GM12878 (cell line): Measurements from ENCODE around the gene ARAF. TPM values are rescaled to one million over a fixed set of nuclear protein-coding genes. Genes with fewer than 3 reads are reported as not detected.

Experiments used
- ATAC-seq: fragments of 200-7000 bp; cut with Tn5 transposase; 3 replicates; pipeline ENCODE4 v1.9.1; 2020; ENCODE audit warnings: mild to moderate bottlenecking, moderate library complexity
- BruUV-seq: library from RNA; stranded (reverse); fragments of 400-500 nt; replicated peaks from 2 replicates; lab custom pipeline; 2021; lab: Mats Ljungman, UMichigan
- CTCF ChIA-PET: fragments of 300-600 bp; sonication (Branson Sonifier 250); formaldehyde crosslinking; extraction: SDS; loops from one replicate; lab custom pipeline; 2021; ENCODE audit warnings: inconsistent platforms; lab: Yijun Ruan, JAX
- POLR2A ChIA-PET: fragments of 350-600 bp; formaldehyde crosslinking; extraction: SDS; loops from one replicate; lab custom pipeline; 2021; ENCODE audit warnings: inconsistent platforms; lab: Charles Lee
- RAD21 ChIA-PET: fragments of 300-600 bp; sonication (Branson Sonifier 250); formaldehyde crosslinking; loops from one replicate; lab custom pipeline; 2023; ENCODE audit warnings: antibody characterized with exemption; ENCODE audit not compliant: unreplicated experiment; lab: Charles Lee
- SMC1A ChIA-PET: fragments of 300-600 bp; sonication (Branson Sonifier 250); formaldehyde crosslinking; loops from one replicate; lab custom pipeline; 2023; ENCODE audit not compliant: unreplicated experiment, uncharacterized antibody; lab: Charles Lee
- DNase-seq: peaks from one replicate; pipeline ENCODE4 v3.0.0-alpha.2; 2011; ENCODE audit warnings: low read depth, low spot score
- FAIRE-seq: peaks from 3 replicates; lab custom pipeline; 2011; peaks lifted over from hg19 to GRCh38; lab: Jason Lieb, UNC
- H2AFZ ChIP-seq: 2 replicates; pipeline ENCODE4 v1.6.0; 2011; ENCODE audit warnings: low read depth, low read length, control low read depth; ENCODE audit not compliant: control insufficient read depth
- H3K27ac ChIP-seq: 2 replicates; pipeline ENCODE4 v1.5.1; 2011; ENCODE audit warnings: control low read depth; ENCODE audit not compliant: control insufficient read depth, insufficient read depth
- H3K27me3 ChIP-seq, 2 experiments: replicated peaks in 1 of 2; 2 replicates each; pipeline versions ENCODE4 v1.6.0 to v1.6.1; 2011; ENCODE audit warnings: low read length in 1 of 2; ENCODE audit not compliant: control insufficient read depth in 2 of 2, insufficient read depth in 2 of 2
- H3K36me3 ChIP-seq, 2 experiments: 2 replicates each; pipeline ENCODE4 v1.5.1; 2011; ENCODE audit warnings: low read length in 1 of 2; ENCODE audit not compliant: control insufficient read depth in 2 of 2, insufficient read depth in 2 of 2
- H3K4me1 ChIP-seq: 2 replicates; pipeline ENCODE4 v1.6.1; 2011; ENCODE audit warnings: mild to moderate bottlenecking, low read length, moderate library complexity, mixed read lengths; ENCODE audit not compliant: control insufficient read depth, insufficient read depth
- H3K4me2 ChIP-seq: 2 replicates; pipeline ENCODE4 v1.6.0; 2011; ENCODE audit warnings: control low read depth; ENCODE audit not compliant: control insufficient read depth, insufficient read depth
- H3K4me3 ChIP-seq: fragments of 200-600 bp; sonication (generic); 2 replicates; pipeline ENCODE4 v1.5.1; 2016
- H3K79me2 ChIP-seq: 2 replicates; pipeline ENCODE4 v1.6.0; 2011; ENCODE audit warnings: low read length; ENCODE audit not compliant: control insufficient read depth, insufficient read depth
- H3K9ac ChIP-seq: 2 replicates; pipeline ENCODE4 v1.8.0; 2011; ENCODE audit warnings: low read length, control low read depth, mixed read lengths; ENCODE audit not compliant: control insufficient read depth, insufficient read depth
- H3K9me3 ChIP-seq: replicated peaks from 3 replicates; pipeline ENCODE4 v1.5.1; 2011; ENCODE audit warnings: mild to moderate bottlenecking, low read length; ENCODE audit not compliant: control insufficient read depth, insufficient read depth
- H4K20me1 ChIP-seq: 2 replicates; pipeline ENCODE4 v1.6.0; 2011; ENCODE audit not compliant: control insufficient read depth, insufficient read depth
- GATAD2B ChIP-seq: fragments of 450-650 bp; conservative IDR thresholded peaks from 2 replicates; pipeline ENCODE4 v1.6.1; 2017; ENCODE audit warnings: low read depth, mild to moderate bottlenecking, moderate library complexity
- IRF4 ChIP-seq: IDR thresholded peaks from 2 replicates; pipeline ENCODE4 v1.6.1; 2011; ENCODE audit warnings: low read depth, low read length
- JUNB ChIP-seq: IDR thresholded peaks from 2 replicates; pipeline ENCODE4 v1.6.1; 2016; ENCODE audit warnings: antibody characterized with exemption, mild to moderate bottlenecking
- NFYB ChIP-seq: IDR thresholded peaks from 2 replicates; pipeline ENCODE4 v1.6.1; 2011; ENCODE audit warnings: low read depth, mild to moderate bottlenecking, low read length, improper control_type of control experiment, moderate library complexity; ENCODE audit not compliant: insufficient read depth
- POLR2AphosphoS2 ChIP-seq: IDR thresholded peaks from 2 replicates; pipeline ENCODE4 v1.6.1; 2011; ENCODE audit warnings: low read depth, mild to moderate bottlenecking, low read length, improper control_type of control experiment, moderate library complexity
- TCF7 ChIP-seq: IDR thresholded peaks from 2 replicates; pipeline ENCODE4 v1.6.1; 2014; ENCODE audit warnings: antibody characterized with exemption, borderline replicate concordance
- ZNF274 ChIP-seq: IDR thresholded peaks from one replicate; pipeline ENCODE4 v1.8.0; 2011; ENCODE audit not compliant: insufficient read length, insufficient read depth
- ZZZ3 ChIP-seq: IDR thresholded peaks from 2 replicates; pipeline ENCODE4 v1.6.1; 2011; ENCODE audit warnings: low read depth; ENCODE audit not compliant: control insufficient read depth, insufficient read length
- in situ Hi-C: fragments of 300-500 bp; cut with MboI; formaldehyde crosslinking; loops from 9 replicates; pipeline ENCODE4 v1.14.3; 2018; ENCODE audit warnings: mixed read lengths
- intact Hi-C: fragments of 100-400 bp; cut with micrococcal nuclease; formaldehyde crosslinking; loops from one replicate; pipeline ENCODE4 v1.14.2; 2022; ENCODE audit not compliant: unreplicated experiment
- polyA plus RNA-seq, 11 experiments: library from polyadenylated mRNA; depleted of rRNA in 4 of 11; unstranded in 6 of 11; stranded (reverse) in 5 of 11; fragments of >200 nt; fragmentation: Nextera tagmentation in 4 of 11; fragmentation: Illumina TruSeq in 1 of 11; extraction: Ambion mirVana in 4 of 11; extraction: Trizol in 1 of 11; gene quantifications; 1 replicate in 1 of 11; 2 replicates in 10 of 11; pipeline versions ENCODE4 v1.2.1 to v1.2.3, GENCODE V29; 2011 to 2016; ENCODE audit warnings: inconsistent platforms in 2 of 11, missing spikeins in 2 of 11, low read depth in 1 of 11
- total RNA-seq, 4 experiments: library from RNA; depleted of rRNA in 3 of 4; stranded (reverse); fragments of >200 nt in 3 of 4; fragmentation: Illumina TruSeq in 1 of 4; extraction: Trizol in 1 of 4; gene quantifications; 2 replicates each; pipeline versions ENCODE4 v1.2.1 to v1.2.3, GENCODE V29; 2013 to 2021
- TF ChIP-seq, protein P1 (sequence below): IDR thresholded peaks from 2 replicates; pipeline ENCODE4 v1.6.1; 2011; ENCODE audit warnings: borderline replicate concordance, low read depth, mild to moderate bottlenecking, moderate library complexity, low read length; ENCODE audit not compliant: insufficient read depth, poor library complexity, severe bottlenecking
- TF ChIP-seq, protein P2 (sequence below): fragments of 450-650 bp; formaldehyde crosslinking; IDR thresholded peaks from 2 replicates; pipeline ENCODE4 v1.4.0; 2022; ENCODE audit warnings: mild to moderate bottlenecking, moderate library complexity
- TF ChIP-seq, protein P3 (sequence below): IDR thresholded peaks from 2 replicates; pipeline ENCODE4 v1.6.1; 2011; ENCODE audit warnings: borderline replicate concordance, low read depth, mild to moderate bottlenecking, moderate library complexity, mixed read lengths, low read length; ENCODE audit not compliant: insufficient read depth; ENCODE audit errors: extremely low read length
- TF ChIP-seq, protein P4 (sequence below): fragments of 450-650 bp; IDR thresholded peaks from 2 replicates; pipeline ENCODE4 v1.6.1; 2017; ENCODE audit warnings: mild to moderate bottlenecking, moderate library complexity

Gene ARAF
- total and polyA plus RNA-seq, 10 of the 15 experiments (the other 5 are each of a cell fraction or from before 2014, with no cell fraction given) = 5.0 to 79.2 (median 39.1) TPM

DNA sequence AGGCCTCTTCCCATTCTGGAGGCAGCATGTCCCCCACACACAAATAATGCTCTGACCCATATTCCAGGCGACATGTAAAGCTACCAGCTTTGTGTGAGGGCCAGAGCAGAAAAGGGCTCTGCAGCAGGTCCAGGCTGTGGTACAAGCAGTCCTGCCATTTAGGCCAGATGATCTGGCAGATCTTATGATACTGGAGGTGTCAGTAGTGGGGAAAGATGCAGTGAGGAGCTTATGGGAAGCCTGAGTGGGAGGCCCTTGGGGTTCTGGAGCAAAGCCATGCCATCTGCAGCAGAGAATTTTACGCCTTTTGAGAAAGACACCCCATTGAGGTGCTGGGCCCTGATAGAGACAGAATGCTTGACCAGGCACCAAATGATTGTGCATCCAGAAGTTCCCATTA lies 50.9 kb downstream of the ARAF start (continued):
- TF ChIP-seq, protein P1, sequence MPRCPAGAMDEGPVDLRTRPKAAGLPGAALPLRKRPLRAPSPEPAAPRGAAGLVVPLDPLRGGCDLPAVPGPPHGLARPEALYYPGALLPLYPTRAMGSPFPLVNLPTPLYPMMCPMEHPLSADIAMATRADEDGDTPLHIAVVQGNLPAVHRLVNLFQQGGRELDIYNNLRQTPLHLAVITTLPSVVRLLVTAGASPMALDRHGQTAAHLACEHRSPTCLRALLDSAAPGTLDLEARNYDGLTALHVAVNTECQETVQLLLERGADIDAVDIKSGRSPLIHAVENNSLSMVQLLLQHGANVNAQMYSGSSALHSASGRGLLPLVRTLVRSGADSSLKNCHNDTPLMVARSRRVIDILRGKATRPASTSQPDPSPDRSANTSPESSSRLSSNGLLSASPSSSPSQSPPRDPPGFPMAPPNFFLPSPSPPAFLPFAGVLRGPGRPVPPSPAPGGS = no peak
- TF ChIP-seq GATAD2B (no peak), ZZZ3 (no peak)
- TF ChIP-seq, protein P2, sequence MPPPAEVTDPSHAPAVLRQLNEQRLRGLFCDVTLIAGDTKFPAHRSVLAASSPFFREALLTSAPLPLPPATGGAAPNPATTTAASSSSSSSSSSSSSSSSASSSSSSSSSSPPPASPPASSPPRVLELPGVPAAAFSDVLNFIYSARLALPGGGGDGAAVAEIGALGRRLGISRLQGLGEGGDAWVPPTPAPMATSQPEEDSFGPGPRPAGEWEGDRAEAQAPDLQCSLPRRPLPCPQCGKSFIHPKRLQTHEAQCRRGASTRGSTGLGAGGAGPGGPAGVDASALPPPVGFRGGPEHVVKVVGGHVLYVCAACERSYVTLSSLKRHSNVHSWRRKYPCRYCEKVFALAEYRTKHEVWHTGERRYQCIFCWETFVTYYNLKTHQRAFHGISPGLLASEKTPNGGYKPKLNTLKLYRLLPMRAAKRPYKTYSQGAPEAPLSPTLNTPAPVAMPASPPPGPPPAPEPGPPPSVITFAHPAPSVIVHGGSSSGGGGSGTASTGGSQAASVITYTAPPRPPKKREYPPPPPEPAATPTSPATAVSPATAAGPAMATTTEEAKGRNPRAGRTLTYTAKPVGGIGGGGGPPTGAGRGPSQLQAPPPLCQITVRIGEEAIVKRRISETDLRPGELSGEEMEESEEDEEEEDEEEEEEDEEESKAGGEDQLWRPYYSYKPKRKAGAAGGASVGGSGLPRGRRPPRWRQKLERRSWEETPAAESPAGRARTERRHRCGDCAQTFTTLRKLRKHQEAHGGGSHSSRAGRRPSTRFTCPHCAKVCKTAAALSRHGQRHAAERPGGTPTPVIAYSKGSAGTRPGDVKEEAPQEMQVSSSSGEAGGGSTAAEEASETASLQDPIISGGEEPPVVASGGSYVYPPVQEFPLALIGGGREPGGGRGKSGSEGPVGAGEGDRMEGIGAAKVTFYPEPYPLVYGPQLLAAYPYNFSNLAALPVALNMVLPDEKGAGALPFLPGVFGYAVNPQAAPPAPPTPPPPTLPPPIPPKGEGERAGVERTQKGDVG (CRISPR knock-in tag) = no peak
- TF ChIP-seq, protein P3, sequence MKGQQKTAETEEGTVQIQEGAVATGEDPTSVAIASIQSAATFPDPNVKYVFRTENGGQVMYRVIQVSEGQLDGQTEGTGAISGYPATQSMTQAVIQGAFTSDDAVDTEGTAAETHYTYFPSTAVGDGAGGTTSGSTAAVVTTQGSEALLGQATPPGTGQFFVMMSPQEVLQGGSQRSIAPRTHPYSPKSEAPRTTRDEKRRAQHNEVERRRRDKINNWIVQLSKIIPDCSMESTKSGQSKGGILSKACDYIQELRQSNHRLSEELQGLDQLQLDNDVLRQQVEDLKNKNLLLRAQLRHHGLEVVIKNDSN = no peak

DNA sequence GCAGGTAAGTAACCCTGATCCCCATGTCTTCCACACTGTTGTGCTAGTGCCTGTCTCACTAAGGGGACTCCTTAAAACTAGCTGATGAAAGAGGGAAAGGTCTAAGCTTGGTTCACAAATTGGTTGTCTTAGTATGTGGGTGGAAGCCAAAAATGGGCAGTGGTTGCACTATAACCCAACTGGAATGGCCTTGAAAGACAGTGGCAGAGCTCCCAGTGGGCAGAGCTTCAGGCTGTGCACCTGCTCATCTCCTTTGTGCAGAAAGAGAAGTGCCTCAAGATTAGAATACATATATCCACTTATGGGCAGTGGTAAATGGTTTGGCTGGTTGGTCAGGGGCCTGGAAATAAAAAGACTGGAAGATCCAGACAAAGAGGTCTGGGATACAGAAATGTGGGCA lies 51.4 kb downstream of the ARAF start:
- H3K4me1 ChIP-seq = no peaks in the 10 kb centered on the region
- intact Hi-C loops = no loop called here
- H3K79me2 ChIP-seq = no peaks in the 10 kb centered on the region
- CTCF ChIA-PET = interaction anchor here (0.6 kb wide), 1 partner anchor 15 kb away, joined by 3 read pairs; no protein-coding TSS in a partner anchor
- no peaks in the 10 kb centered on the region for H3K36me3 ChIP-seq
- no peak overlapping the region for H3K9ac ChIP-seq
- ATAC-seq (no peak), FAIRE-seq (no peak), DNase-seq (no peak)
- no peak overlapping the region for H3K27ac ChIP-seq
- no peak overlapping the region for H3K4me2 ChIP-seq
- H3K27me3 ChIP-seq = no peaks in the 10 kb centered on the region
- H3K4me3 ChIP-seq = no peak overlapping the region
- no peaks in the 10 kb centered on the region for H4K20me1 ChIP-seq
- POLR2A ChIA-PET = no interaction called here
- H3K9me3 ChIP-seq = no peaks in the 10 kb centered on the region
- SMC1A ChIA-PET = interaction anchor here (2.0 kb wide), 1 partner anchor 14 kb away, joined by 8 read pairs; no protein-coding TSS in a partner anchor
- in situ Hi-C loops = no loop called here
- RAD21 ChIA-PET = no interaction called here
- BruUV-seq = no TSS peak
- H2AFZ ChIP-seq = no peak overlapping the region
- TF ChIP-seq TCF7 (no peak), ZNF274 (no peak), IRF4 (no peak), NFYB (no peak), JUNB (no peak), POLR2AphosphoS2 (no peak)
- TF ChIP-seq, protein P4, sequence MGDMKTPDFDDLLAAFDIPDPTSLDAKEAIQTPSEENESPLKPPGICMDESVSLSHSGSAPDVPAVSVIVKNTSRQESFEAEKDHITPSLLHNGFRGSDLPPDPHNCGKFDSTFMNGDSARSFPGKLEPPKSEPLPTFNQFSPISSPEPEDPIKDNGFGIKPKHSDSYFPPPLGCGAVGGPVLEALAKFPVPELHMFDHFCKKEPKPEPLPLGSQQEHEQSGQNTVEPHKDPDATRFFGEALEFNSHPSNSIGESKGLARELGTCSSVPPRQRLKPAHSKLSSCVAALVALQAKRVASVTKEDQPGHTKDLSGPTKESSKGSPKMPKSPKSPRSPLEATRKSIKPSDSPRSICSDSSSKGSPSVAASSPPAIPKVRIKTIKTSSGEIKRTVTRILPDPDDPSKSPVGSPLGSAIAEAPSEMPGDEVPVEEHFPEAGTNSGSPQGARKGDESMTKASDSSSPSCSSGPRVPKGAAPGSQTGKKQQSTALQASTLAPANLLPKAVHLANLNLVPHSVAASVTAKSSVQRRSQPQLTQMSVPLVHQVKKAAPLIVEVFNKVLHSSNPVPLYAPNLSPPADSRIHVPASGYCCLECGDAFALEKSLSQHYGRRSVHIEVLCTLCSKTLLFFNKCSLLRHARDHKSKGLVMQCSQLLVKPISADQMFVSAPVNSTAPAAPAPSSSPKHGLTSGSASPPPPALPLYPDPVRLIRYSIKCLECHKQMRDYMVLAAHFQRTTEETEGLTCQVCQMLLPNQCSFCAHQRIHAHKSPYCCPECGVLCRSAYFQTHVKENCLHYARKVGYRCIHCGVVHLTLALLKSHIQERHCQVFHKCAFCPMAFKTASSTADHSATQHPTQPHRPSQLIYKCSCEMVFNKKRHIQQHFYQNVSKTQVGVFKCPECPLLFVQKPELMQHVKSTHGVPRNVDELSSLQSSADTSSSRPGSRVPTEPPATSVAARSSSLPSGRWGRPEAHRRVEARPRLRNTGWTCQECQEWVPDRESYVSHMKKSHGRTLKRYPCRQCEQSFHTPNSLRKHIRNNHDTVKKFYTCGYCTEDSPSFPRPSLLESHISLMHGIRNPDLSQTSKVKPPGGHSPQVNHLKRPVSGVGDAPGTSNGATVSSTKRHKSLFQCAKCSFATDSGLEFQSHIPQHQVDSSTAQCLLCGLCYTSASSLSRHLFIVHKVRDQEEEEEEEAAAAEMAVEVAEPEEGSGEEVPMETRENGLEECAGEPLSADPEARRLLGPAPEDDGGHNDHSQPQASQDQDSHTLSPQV = no peak
